ACHN (cell line): ENCODE results near the gene AOPEP.

Experiments
- DNase-seq: peaks from one replicate; pipeline ENCODE4 v3.0.0-alpha.2; 2015
- in situ Hi-C: cut with HindIII; loops from 2 replicates; pipeline ENCODE4 v1.10.0; 2017; ENCODE audit warnings: low sequenced_read_pairs, low pct_ligation_motif_present, low pct_unique_long_range_greater_than_20kb

The AOPEP gene

DNA sequence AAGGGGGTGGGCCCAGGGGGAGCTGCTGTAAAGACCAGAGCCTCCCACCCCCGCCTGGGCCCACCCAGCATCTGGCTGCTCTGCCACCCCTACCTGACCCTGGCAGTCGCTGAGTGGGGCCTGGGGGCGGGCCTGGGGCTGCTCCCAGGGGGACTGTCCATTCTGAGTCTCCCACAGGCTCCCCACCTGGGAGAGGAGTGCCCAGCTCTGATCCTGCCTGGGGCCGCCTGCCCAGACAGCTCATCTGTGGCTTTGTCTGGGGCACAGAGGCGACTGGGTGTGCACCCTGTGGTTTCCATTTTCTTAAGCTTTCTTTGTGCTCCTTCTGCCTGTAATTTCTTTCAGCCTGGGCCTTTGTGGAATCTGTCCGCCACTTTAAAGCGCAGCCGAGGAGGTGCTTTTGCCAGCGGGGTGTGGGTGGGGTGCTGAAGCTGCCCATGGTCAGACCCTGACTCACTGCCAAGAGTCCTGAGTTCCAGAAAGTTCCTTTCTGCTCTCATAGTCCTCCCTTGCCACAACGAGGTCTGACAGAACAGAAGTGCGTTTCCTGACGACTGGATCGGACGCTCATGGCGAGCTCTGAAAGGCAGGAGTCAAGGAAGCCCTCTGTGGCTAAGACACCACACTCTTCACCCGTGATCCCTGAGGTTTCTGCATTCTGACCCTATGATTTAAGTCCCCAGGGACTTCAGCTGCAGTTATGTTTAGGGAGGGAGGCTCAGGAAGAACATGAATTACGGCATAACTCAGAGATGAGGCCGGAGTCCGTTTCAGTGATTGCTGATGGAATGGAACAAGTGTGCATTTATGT, 366.0 kb downstream of the AOPEP start:
- no peak for DNase-seq
- in situ Hi-C loops, result no loop called here

DNA sequence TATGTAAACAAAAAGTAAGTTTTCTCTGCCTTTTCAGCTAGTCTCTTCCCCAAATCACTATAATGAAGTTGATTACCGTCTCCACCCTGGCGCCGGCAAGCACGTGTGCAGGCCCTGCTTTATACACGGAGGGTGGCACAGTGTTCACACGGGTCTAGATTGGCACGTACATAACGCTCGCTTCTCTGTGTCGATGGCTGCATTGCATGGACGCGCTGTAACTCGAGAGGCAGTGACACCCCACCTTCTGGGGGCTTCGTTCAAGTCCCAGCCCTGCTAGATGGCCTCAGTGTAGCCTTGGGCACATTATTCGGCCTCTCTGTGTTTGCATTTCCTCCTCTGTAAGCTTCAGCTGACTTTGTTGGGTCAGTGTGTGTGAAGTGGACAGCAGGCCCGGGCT, 367.1 kb downstream of the AOPEP start:
- in situ Hi-C loops, result no loop called here
- no peak for DNase-seq

DNA sequence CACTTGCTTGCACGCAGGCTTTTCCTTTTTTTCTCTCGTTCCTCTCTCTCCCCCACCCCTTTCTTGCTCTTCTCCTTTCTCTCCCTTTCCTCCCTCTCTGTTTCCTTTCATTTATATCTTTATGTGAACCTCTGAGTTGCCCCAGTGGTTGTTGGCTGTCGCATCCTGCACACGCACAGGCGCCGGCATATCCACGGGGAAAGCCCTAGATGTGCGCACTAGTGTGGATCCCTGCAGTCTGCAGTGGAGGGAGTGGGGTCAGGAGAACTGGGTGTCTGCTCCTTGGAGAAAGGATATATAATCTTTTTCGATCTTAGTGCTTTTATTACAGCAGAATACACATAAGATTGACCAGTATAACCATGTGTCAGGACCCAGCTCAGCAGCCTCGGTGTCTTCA, 367.5 kb downstream of the AOPEP start:
- DNase-seq, result no peak

DNA sequence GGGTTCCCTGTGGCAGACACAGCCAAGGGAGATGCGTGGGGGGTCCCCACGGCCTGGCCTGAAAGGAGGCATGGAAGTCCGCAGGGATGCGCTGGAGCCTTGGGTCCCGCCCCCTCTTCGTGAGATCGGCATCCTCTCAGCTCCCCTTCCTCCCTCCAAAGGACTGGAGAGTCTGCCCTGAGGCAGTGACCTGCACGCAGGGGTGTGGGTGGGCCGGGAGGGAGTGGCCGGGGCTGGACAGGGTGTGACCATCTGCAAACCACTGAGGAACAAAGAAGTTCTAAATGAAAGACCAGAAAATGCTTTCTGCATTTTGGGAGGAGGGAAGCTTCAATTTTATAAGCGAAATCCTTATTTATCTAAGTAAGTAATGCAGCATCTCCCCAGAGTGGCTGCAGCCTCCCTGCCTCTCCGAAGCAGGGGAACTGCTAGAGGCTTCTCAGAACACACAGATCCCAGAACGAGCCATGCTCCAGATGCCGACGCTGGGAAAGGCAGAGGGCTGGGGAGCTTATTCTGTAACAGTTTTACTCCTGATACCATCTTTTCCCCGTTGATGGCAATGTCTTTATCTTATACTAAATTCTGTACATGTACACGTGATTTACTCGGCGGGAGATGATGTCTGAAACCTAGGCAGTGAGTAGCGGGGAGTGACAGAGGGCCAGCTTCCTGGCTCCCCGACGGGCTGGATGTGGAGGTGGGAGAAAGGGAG, 369.3 kb downstream of the AOPEP start:
- in situ Hi-C loops, result no loop called here
- no peak for DNase-seq

More for the DNA sequence above, 367.5 kb downstream of the AOPEP start:
- in situ Hi-C loops, result no loop called here

DNA sequence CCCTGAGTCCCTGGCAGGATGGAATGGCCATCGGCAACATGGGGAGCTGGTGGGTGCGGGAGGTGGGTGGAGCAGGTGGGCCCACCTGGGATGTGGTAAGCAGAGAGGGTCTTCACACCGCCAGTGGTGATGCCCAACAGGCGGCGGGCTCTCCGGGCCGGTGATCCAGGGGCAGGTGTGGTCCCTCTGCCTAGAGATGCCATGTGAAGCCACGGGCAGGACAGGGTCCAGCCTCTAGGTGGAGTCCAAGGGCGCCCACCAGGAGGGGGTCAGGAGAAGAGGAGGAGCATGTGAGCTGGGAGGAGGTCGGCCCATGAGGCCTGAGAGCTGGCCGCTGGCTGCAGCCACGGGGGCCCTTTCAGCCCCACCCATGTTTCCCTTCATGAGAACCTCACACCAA, 369.9 kb downstream of the AOPEP start:
- no peak for DNase-seq
- in situ Hi-C loops, result no loop called here

DNA sequence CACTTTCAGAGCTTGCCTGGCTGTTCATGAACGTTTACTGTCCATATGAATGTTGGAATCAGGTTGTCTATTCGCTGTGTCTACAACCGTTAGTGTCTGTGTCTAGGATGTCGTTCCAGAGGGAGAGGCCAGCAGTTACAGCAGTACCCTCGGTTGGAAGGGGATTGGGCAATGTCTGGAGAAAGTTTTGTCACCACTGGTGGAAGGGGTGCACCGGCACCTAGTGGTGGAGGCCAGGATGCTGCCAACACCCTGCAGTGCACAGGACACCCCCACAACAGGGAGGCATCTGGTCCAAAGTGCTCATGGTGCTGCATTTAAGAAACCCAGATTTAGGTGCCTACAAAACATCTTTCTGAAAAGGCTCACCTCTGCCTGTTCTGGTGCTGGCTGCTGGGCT, 370.3 kb downstream of the AOPEP start:
- in situ Hi-C loops, result no loop called here
- no peak for DNase-seq

DNA sequence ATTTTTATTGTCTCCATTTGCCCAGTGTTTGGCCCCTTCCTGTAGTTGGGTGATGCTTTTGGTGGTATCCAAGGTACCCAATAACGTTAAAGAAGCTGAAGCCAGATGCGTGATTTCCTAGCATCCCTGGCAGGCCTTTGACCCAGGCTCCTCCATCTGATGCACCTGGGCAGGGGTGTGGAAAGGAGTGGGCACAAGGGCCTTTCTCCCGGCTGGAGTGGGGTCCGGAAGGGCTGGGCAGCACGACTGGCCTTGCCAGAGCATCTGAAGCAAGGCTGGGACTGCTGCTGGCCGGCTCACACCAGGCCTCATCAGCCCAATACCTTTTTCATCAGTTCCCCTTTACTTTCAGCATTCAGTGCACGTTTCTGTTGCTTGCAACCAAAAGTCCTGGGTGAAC, 370.8 kb downstream of the AOPEP start:
- no peak for DNase-seq
- in situ Hi-C loops, result no loop called here

DNA sequence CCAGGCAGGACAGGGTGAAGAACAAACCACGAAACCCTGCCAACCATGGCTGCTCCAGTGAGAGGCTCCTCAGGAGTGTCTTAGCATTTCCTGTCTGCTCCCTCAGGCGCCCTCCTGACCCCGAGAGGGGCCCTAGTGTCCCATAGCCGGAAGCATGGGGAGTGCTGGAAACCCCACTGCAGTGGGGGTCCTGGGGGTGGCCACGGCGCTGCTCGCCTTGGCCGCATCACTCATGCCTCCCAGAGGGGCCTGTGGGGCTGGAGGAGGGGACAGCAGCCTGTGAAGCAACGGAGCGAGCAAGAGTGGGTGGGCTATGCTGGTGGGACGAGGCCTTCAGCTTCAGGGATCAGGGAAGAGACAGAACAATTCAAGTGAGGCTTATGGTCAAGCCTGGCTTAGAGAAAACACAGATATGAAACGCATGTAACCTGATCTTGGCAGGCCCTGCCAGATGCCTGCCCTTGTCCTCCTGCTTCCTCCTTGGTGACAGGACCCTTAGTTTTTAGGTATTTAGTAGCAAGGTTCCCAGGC, 372.0 kb downstream of the AOPEP start:
- in situ Hi-C loops, result no loop called here
- DNase-seq, result no peak

DNA sequence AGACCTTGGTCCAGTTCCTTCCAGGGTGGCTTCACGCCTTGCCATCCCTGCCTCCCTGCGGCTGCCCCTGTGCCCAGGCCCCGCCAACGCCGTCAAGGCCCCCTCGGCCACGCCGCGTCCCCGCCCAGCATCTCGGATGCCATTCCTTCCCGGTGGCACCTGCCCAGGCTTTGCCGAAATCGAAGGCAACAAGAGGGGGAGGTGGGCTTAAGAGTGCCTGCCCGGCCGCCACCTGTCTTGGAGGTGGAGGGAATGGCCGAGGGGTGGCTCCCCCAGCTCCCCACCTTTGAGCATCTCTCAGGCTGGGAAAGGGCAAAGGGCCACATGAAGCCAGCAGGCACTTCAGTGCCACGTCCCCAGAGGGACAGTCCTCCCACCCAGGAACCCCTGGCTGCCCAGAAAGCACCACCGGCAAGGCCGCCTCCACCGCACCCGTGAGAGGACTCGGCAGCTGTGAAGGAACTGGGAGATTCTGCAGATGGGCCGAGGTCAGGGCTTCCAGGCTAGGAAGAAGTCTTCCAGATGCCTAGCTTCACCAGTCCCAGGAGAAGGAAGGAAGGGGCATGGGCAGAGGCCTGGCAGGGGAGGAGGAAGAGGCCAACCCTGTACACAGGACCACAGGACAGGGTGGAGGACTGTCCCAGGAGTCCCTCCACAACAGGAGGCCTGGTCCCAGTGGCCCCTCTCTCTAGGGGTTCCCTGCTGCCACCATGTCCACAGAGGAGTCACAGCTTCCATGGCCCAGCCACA, 373.0 kb downstream of the AOPEP start:
- DNase-seq, result no peak
- in situ Hi-C loops, result no loop called here

DNA sequence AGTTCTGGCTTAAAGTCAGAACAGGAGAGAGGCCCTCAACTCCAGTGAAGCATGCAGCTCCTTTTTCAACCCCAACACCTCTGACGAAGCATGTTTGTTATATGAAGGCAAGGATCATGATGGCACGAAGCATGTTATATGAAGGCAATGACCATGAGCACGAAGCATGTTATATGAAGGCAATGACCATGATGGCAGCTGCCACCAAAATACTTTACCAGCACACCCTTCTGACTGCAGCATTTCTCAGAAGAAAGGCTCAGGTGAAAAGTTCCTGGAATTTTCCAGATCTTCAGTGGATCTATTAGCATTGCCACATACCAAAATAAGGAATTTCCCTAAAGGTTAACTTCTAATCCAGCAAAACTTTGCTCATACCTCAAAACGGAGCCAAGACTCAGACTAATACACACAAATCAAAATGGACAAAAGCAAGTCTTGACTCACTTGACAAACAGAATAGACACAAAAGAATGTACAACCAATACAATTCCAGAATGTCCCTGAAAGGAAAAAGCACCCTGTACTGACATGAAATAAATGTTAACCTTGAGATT, 373.6 kb downstream of the AOPEP start:
- in situ Hi-C loops, result no loop called here
- no peak for DNase-seq

DNA sequence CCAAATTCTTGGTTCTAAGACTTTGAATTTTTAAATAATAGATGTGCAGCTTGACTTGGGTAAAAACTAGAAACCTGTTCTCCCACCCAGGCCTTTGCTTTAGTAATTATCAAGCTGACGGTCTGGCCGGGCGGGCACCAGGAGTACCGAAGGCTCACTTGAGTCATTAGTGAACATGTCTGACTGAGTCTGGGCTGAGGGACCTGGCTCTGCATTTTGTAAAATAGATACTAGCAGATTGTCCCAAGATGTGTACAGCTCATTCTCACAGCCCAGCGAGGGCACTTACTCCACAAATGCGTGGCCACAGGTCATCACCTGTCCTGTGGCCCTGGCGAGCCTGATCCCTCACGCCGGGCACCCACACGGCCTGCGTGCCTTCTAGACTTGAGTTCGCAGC, 374.8 kb downstream of the AOPEP start:
- in situ Hi-C loops, result no loop called here
- no peak for DNase-seq

DNA sequence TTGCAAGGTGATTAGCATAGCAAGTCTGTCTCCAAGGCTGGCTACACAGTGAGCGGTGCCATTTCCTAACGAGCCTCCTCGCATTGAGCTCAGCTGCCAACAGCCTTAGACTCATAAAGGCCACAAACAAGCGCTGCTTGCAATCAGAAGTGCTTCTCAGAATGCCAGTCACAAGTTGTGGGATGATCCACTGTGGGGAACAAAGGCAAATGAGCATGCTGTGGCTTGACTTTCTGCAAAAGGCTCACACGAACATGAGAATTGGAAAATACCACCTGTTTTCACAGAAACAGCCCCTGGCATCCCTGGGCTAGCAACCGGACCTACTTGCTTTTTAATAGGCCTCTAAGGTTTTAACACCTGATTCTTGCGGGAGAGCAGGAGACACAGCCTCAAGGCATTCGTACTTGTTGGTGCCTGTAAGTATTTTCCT, 375.5 kb downstream of the AOPEP start:
- DNase-seq, result no peak
- in situ Hi-C loops, result no loop called here

DNA sequence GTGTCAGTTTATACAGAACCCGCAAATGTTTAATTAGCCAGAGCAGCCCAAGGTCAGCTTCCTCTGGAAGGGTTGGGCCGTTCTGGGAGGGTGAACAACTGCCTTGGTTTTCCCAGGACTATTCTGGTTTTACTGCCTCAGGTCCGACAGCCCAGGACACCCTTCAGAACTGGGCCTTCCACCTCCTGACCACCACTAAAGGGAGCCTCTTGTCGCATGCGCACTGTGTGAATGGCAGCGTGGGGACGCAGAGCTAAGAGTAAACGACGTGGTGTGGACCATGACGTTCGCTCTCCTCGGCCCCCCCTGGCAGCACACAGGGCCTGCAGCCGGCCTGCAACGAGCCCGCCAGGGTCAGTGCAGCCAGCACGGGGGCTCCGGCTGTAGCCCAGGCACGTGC, 376.1 kb downstream of the AOPEP start:
- DNase-seq, result no peak
- in situ Hi-C loops, result no loop called here

DNA sequence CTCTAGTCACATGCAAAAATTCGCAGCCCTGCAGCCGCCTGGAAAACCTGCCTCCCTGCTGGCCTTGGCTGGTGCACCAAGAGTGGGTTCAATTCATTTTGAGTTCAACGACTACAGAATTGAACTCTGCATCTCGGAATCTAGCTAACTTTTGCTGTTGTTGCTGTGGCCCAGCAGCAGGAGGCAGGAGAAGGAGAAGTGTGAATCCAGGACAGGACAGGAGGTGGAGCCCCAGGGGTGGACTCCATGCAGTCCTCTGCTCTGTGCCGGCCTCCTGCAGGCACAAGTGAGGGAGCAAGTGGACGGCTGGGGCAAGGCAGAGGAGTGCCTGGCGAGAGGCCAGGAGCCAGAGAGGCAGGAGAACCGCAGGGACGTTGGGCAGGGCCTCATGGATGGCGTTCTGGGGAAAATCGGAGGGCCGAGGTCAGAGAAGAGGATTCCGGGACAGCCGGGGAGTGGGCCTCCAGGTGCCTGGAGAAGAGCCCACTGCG, 376.8 kb downstream of the AOPEP start:
- DNase-seq, result peak; percentile 7
- in situ Hi-C loops, result no loop called here

DNA sequence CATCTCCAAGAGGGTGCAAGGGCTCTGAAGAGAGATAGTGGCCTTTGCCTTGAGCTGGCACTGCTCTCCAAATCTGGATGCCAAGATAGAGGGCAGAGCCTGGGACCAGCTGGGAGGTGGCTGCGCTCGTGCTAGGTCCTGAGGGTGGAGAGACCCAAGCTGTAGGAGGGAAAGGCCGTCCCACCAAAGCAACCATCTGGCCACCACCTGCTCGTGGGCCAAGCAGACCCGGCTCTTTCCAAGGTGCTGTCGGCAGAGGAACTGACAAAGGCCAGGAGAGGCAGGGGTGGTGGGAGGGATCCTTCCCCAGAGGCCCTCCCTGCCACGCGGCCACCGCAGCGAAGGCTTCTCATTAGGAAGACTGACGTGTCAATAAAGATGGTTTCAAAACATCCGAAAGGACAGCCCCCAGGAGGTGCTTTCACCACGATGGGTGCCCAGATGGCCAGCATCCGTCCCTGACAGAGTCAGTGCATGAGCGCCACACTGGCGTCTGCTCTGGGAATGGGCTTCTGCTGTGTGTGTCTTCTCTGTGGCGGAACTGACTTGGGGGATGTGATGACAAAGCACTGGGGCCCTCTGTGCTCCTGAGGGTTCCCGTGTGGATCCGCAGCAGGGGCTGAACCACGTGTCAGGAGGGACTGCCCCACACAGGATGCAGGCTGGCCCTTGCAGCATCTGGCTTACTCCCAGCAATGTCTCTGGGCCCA, 377.5 kb downstream of the AOPEP start:
- no peak for DNase-seq
- in situ Hi-C loops, result no loop called here

DNA sequence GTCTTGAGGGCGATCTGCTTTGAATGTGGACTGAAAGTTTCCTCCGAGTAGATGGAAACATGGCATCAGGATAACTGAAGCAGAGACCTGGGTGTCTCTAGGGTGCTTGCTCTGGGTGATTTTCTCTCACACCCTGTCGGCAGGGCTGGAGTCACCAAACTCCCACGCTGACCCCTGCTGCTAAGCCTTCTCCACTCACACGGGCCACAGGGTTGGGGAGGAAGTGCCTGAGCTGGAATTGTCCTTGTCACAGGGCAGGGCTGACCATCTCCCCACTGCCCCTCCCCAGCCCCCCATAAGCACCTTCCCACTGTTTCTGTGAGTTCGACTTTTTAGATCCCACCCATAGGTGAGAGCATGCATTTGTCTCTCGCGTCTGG, 378.1 kb downstream of the AOPEP start:
- DNase-seq, result no peak

DNA sequence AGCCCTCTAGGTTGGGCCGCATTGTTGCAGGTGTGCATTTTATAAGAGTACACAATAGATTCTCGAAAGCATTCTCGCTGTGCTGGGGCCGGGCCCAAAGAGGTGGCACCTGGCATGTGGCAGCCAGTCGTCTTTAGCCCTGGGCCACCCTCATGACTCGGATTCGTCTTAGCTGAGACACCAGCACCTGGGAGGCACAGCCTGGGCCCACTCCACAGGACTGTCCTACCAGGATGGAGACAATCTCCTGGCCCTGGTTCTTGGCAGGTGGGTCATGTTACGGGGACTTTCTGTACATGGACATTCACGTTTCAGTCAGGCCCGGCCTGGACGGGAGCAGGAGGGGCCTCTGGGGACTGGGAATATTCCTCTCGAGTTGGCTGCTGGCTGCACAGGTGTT, 378.5 kb downstream of the AOPEP start:
- in situ Hi-C loops, result no loop called here
- no peak for DNase-seq

More for the DNA sequence above, 378.1 kb downstream of the AOPEP start:
- in situ Hi-C loops, result no loop called here
